ENCODE data around the gene CRYL1. TPM values are rescaled to one million over a fixed set of nuclear protein-coding genes. Genes with fewer than 3 reads are reported as not detected.

Gene CRYL1
- total RNA-seq, 1 experiment from 2014 or later: 3.0 TPM

GRCh38 chr13:20451397-20451796 lies 74.3 kb downstream of the CRYL1 start:
- no peak overlapping the region for H3K27ac ChIP-seq (ENCODE audit: low read length)
- H3K36me3 ChIP-seq (ENCODE audit: insufficient read depth, low read length): no peaks in the 10 kb centered on the region
- no peak overlapping the region for H2AFZ ChIP-seq (ENCODE audit: low read length)
- H3K9me3 ChIP-seq (ENCODE audit: low read length): no peaks in the 10 kb centered on the region
- H3K4me3 ChIP-seq (ENCODE audit: low read length): no peak overlapping the region
- no peak overlapping the region for H3K4me2 ChIP-seq (ENCODE audit: low read depth, low read length, poor library complexity, severe bottlenecking)
- no peaks in the 10 kb centered on the region for H3K4me1 ChIP-seq (ENCODE audit: low read length)
- H3K9me2 ChIP-seq (replicated peaks; ENCODE audit: insufficient read depth, low read length): no peaks in the 10 kb centered on the region
- H3K79me2 ChIP-seq (ENCODE audit: low read length): no peaks in the 10 kb centered on the region
- H3K9ac ChIP-seq (ENCODE audit: low read length): no peak overlapping the region
- H3K27me3 ChIP-seq (ENCODE audit: low read length): no peaks in the 10 kb centered on the region
- H4K20me1 ChIP-seq (ENCODE audit: insufficient read depth, low read depth, low read length): no peaks in the 10 kb centered on the region
- no peak for DNase-seq

- DNase-seq: no peak
- Histone ChIP-seq H3K27me3 (ENCODE audit: low read length) (no peaks in the 10 kb centered on the region), H3K4me1 (ENCODE audit: low read length) (no peaks in the 10 kb centered on the region), H3K79me2 (ENCODE audit: low read length) (no peaks in the 10 kb centered on the region), H2AFZ (ENCODE audit: low read length) (no peak overlapping the region), H3K27ac (ENCODE audit: low read length) (no peak overlapping the region), H4K20me1 (ENCODE audit: insufficient read depth, low read depth, low read length) (no peaks in the 10 kb centered on the region), H3K9ac (ENCODE audit: low read length) (no peak overlapping the region), H3K4me2 (ENCODE audit: low read depth, low read length, poor library complexity, severe bottlenecking) (no peak overlapping the region), H3K9me3 (ENCODE audit: low read length) (no peaks in the 10 kb centered on the region), H3K4me3 (ENCODE audit: low read length) (no peak overlapping the region), H3K36me3 (ENCODE audit: insufficient read depth, low read length) (no peaks in the 10 kb centered on the region), H3K9me2 (replicated peaks; ENCODE audit: insufficient read depth, low read length) (no peaks in the 10 kb centered on the region)
These were observed 77.2 kb downstream of the CRYL1 start for GRCh38 chr13:20448470-20448869.

GRCh38 chr13:20446900-20447299 lies 78.8 kb downstream of the CRYL1 start:
- H4K20me1 ChIP-seq (ENCODE audit: insufficient read depth, low read depth, low read length): no peaks in the 10 kb centered on the region
- H3K4me1 ChIP-seq (ENCODE audit: low read length): peaks cover 9% of the 10 kb centered on the region
- no peak overlapping the region for H3K9ac ChIP-seq (ENCODE audit: low read length)
- DNase-seq: no peak
- H3K79me2 ChIP-seq (ENCODE audit: low read length): no peaks in the 10 kb centered on the region
- no peak overlapping the region for H3K27ac ChIP-seq (ENCODE audit: low read length)
- no peaks in the 10 kb centered on the region for H3K36me3 ChIP-seq (ENCODE audit: insufficient read depth, low read length)
- H3K4me3 ChIP-seq (ENCODE audit: low read length): no peak overlapping the region
- no peak overlapping the region for H2AFZ ChIP-seq (ENCODE audit: low read length)
- no peaks in the 10 kb centered on the region for H3K9me3 ChIP-seq (ENCODE audit: low read length)
- H3K9me2 ChIP-seq (replicated peaks; ENCODE audit: insufficient read depth, low read length): no peaks in the 10 kb centered on the region
- no peaks in the 10 kb centered on the region for H3K27me3 ChIP-seq (ENCODE audit: low read length)
- no peak overlapping the region for H3K4me2 ChIP-seq (ENCODE audit: low read depth, low read length, poor library complexity, severe bottlenecking)

GRCh38 chr13:20446405-20446804 lies 79.3 kb downstream of the CRYL1 start:
- Histone ChIP-seq H4K20me1 (ENCODE audit: insufficient read depth, low read depth, low read length) (no peaks in the 10 kb centered on the region), H3K4me2 (ENCODE audit: low read depth, low read length, poor library complexity, severe bottlenecking) (no peak overlapping the region), H3K9me3 (ENCODE audit: low read length) (no peaks in the 10 kb centered on the region), H3K9me2 (replicated peaks; ENCODE audit: insufficient read depth, low read length) (no peaks in the 10 kb centered on the region), H3K27ac (ENCODE audit: low read length) (no peak overlapping the region), H2AFZ (ENCODE audit: low read length) (no peak overlapping the region), H3K79me2 (ENCODE audit: low read length) (no peaks in the 10 kb centered on the region), H3K4me3 (ENCODE audit: low read length) (no peak overlapping the region), H3K9ac (ENCODE audit: low read length) (no peak overlapping the region), H3K36me3 (ENCODE audit: insufficient read depth, low read length) (no peaks in the 10 kb centered on the region), H3K27me3 (ENCODE audit: low read length) (no peaks in the 10 kb centered on the region), H3K4me1 (ENCODE audit: low read length) (peaks cover 13% of the 10 kb centered on the region)
- DNase-seq: no peak

- Histone ChIP-seq H3K4me2 (ENCODE audit: low read depth, low read length, poor library complexity, severe bottlenecking) (no peak overlapping the region), H3K9me2 (replicated peaks; ENCODE audit: insufficient read depth, low read length) (no peaks in the 10 kb centered on the region), H3K27ac (ENCODE audit: low read length) (no peak overlapping the region), H3K9ac (ENCODE audit: low read length) (no peak overlapping the region), H3K36me3 (ENCODE audit: insufficient read depth, low read length) (no peaks in the 10 kb centered on the region), H3K4me3 (ENCODE audit: low read length) (no peak overlapping the region), H2AFZ (ENCODE audit: low read length) (no peak overlapping the region), H3K27me3 (ENCODE audit: low read length) (no peaks in the 10 kb centered on the region), H3K9me3 (ENCODE audit: low read length) (no peaks in the 10 kb centered on the region), H4K20me1 (ENCODE audit: insufficient read depth, low read depth, low read length) (no peaks in the 10 kb centered on the region), H3K79me2 (ENCODE audit: low read length) (no peaks in the 10 kb centered on the region), H3K4me1 (ENCODE audit: low read length) (peaks cover 20% of the 10 kb centered on the region)
- DNase-seq: no peak
These were observed 82.8 kb downstream of the CRYL1 start for GRCh38 chr13:20442798-20443381.

- Histone ChIP-seq H2AFZ (ENCODE audit: low read length) (no peak overlapping the region), H3K27ac (ENCODE audit: low read length) (no peak overlapping the region)
These were observed 83.3 kb downstream of the CRYL1 start for GRCh38 chr13:20442375-20442774.

GRCh38 chr13:20441879-20442278 lies 83.8 kb downstream of the CRYL1 start:
- Histone ChIP-seq H4K20me1 (ENCODE audit: insufficient read depth, low read depth, low read length) (no peaks in the 10 kb centered on the region), H3K36me3 (ENCODE audit: insufficient read depth, low read length) (no peaks in the 10 kb centered on the region), H3K4me1 (ENCODE audit: low read length) (peaks cover 20% of the 10 kb centered on the region), H3K27ac (ENCODE audit: low read length) (no peak overlapping the region), H3K9ac (ENCODE audit: low read length) (no peak overlapping the region), H3K9me3 (ENCODE audit: low read length) (no peaks in the 10 kb centered on the region), H3K79me2 (ENCODE audit: low read length) (no peaks in the 10 kb centered on the region), H3K9me2 (replicated peaks; ENCODE audit: insufficient read depth, low read length) (no peaks in the 10 kb centered on the region), H3K27me3 (ENCODE audit: low read length) (no peaks in the 10 kb centered on the region), H3K4me3 (ENCODE audit: low read length) (no peak overlapping the region), H3K4me2 (ENCODE audit: low read depth, low read length, poor library complexity, severe bottlenecking) (peak overlapping the region; percentile 17), H2AFZ (ENCODE audit: low read length) (no peak overlapping the region)
- DNase-seq: no peak

More at GRCh38 chr13:20442375-20442774, 83.3 kb downstream of the CRYL1 start:
- Histone ChIP-seq H3K9me2 (replicated peaks; ENCODE audit: insufficient read depth, low read length) (no peaks in the 10 kb centered on the region), H3K79me2 (ENCODE audit: low read length) (no peaks in the 10 kb centered on the region), H3K9ac (ENCODE audit: low read length) (no peak overlapping the region), H3K4me2 (ENCODE audit: low read depth, low read length, poor library complexity, severe bottlenecking) (peak overlapping the region; percentile 17), H3K9me3 (ENCODE audit: low read length) (no peaks in the 10 kb centered on the region), H3K27me3 (ENCODE audit: low read length) (no peaks in the 10 kb centered on the region), H3K36me3 (ENCODE audit: insufficient read depth, low read length) (no peaks in the 10 kb centered on the region), H3K4me1 (ENCODE audit: low read length) (peaks cover 20% of the 10 kb centered on the region), H4K20me1 (ENCODE audit: insufficient read depth, low read depth, low read length) (no peaks in the 10 kb centered on the region), H3K4me3 (ENCODE audit: low read length) (no peak overlapping the region)
- no peak for DNase-seq

GRCh38 chr13:20441056-20441455 lies 84.6 kb downstream of the CRYL1 start:
- no peak overlapping the region for H2AFZ ChIP-seq (ENCODE audit: low read length)
- no peak overlapping the region for H3K27ac ChIP-seq (ENCODE audit: low read length)
- peaks cover 20% of the 10 kb centered on the region for H3K4me1 ChIP-seq (ENCODE audit: low read length)
- H3K9me3 ChIP-seq (ENCODE audit: low read length): no peaks in the 10 kb centered on the region
- H3K9me2 ChIP-seq (replicated peaks; ENCODE audit: insufficient read depth, low read length): no peaks in the 10 kb centered on the region
- no peaks in the 10 kb centered on the region for H3K79me2 ChIP-seq (ENCODE audit: low read length)
- no peaks in the 10 kb centered on the region for H3K27me3 ChIP-seq (ENCODE audit: low read length)
- no peak overlapping the region for H3K4me3 ChIP-seq (ENCODE audit: low read length)
- H4K20me1 ChIP-seq (ENCODE audit: insufficient read depth, low read depth, low read length): no peaks in the 10 kb centered on the region
- no peak for DNase-seq
- H3K36me3 ChIP-seq (ENCODE audit: insufficient read depth, low read length): no peaks in the 10 kb centered on the region
- no peak overlapping the region for H3K4me2 ChIP-seq (ENCODE audit: low read depth, low read length, poor library complexity, severe bottlenecking)
- no peak overlapping the region for H3K9ac ChIP-seq (ENCODE audit: low read length)

GRCh38 chr13:20439261-20439660 lies 86.4 kb downstream of the CRYL1 start:
- Histone ChIP-seq H3K9me3 (ENCODE audit: low read length) (no peaks in the 10 kb centered on the region), H3K9ac (ENCODE audit: low read length) (no peak overlapping the region), H3K4me2 (ENCODE audit: low read depth, low read length, poor library complexity, severe bottlenecking) (no peak overlapping the region), H3K79me2 (ENCODE audit: low read length) (no peaks in the 10 kb centered on the region), H3K4me1 (ENCODE audit: low read length) (peaks cover 20% of the 10 kb centered on the region), H3K4me3 (ENCODE audit: low read length) (no peak overlapping the region), H3K36me3 (ENCODE audit: insufficient read depth, low read length) (no peaks in the 10 kb centered on the region), H4K20me1 (ENCODE audit: insufficient read depth, low read depth, low read length) (no peaks in the 10 kb centered on the region), H3K27ac (ENCODE audit: low read length) (no peak overlapping the region), H3K9me2 (replicated peaks; ENCODE audit: insufficient read depth, low read length) (no peaks in the 10 kb centered on the region), H3K27me3 (ENCODE audit: low read length) (no peaks in the 10 kb centered on the region), H2AFZ (ENCODE audit: low read length) (no peak overlapping the region)
- DNase-seq: no peak

Data from Karpas-422 (cell line).